Epithelial cell of proximal tubule (primary cell): ENCODE results near the gene PSG1. TPM values are rescaled to one million over a fixed set of nuclear protein-coding genes. Genes with fewer than 3 reads are reported as not detected.
"Not testable (repeated sequence)": the region's sequence is repeated elsewhere in the genome, so short reads cannot be mapped to it uniquely, and the experiment has no call there.

Source experiments
- DNase-seq: peaks from one replicate; pipeline ENCODE4 v3.0.0-alpha.2; 2011; ENCODE audit warnings: low read depth
- H3K4me3 ChIP-seq: 2 replicates; pipeline ENCODE4 v1.5.1; 2011; ENCODE audit warnings: low read depth, mild to moderate bottlenecking, low read length
- total RNA-seq: library from RNA; depleted of rRNA; stranded (reverse); fragments of >200 nt; gene quantifications from 2 replicates; pipeline ENCODE4 v1.2.3, GENCODE V29; 2015
- TF ChIP-seq, protein P1 (sequence below): conservative IDR thresholded peaks from 2 replicates; pipeline ENCODE4 v1.5.1; 2012; ENCODE audit warnings: low read depth, mild to moderate bottlenecking, low read length

The PSG1 gene
- total RNA-seq, result 0.06 TPM in 1 of 2 replicates, not detected in the other

DNA sequence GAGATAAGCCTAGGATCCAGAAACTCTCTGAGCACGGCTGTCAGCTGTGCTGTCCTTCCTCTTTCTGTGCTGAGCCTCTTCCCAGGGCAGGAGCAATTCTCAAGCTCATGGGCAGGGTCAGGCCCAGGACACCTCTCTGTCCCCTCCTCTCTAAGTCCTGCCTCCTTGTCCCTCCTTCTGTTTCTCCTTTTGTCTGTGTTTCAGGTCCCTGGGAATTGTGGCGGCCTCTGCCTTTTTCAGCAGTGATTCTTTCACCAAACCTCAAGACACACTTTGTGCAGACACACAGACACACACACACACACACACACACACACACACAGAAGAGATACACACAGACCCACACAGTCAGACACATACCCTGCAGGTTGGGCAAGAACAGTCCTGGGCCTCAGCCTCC is at the start of gene PSG1:
TSS of gene PSG1 (minus strand) at position 101 of the 400 bp plus-strand sequence. CDS start 132 bp downstream, outside the sequence.
- TF ChIP-seq, protein P1, sequence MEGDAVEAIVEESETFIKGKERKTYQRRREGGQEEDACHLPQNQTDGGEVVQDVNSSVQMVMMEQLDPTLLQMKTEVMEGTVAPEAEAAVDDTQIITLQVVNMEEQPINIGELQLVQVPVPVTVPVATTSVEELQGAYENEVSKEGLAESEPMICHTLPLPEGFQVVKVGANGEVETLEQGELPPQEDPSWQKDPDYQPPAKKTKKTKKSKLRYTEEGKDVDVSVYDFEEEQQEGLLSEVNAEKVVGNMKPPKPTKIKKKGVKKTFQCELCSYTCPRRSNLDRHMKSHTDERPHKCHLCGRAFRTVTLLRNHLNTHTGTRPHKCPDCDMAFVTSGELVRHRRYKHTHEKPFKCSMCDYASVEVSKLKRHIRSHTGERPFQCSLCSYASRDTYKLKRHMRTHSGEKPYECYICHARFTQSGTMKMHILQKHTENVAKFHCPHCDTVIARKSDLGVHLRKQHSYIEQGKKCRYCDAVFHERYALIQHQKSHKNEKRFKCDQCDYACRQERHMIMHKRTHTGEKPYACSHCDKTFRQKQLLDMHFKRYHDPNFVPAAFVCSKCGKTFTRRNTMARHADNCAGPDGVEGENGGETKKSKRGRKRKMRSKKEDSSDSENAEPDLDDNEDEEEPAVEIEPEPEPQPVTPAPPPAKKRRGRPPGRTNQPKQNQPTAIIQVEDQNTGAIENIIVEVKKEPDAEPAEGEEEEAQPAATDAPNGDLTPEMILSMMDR, result no peak
- no peak within 1 kb of the TSS for H3K4me3 ChIP-seq
- DNase-seq, result no peak

DNA sequence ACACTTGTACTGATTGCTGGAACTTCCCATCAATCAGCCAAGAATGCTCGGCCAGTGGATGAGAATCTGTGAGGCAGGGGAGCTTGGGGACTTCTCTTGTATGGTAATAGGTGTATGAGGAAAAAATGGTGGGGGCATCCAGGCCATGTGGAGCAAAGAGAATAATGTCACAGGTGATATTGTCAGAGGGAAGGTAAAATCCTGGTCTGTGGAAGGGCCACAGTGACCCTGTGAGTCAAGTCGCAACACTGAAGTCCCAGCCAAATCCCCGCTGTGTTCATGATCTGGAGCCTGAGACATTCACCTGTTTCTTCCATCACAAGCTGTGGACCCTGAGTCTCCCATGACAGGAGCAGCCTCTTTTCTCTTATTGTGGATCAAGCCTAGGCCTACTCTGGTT is 49.4 kb upstream of the PSG1 start:
- no peak for DNase-seq
- TF ChIP-seq, protein P1, result no peak
- no peak overlapping the region for H3K4me3 ChIP-seq

DNA sequence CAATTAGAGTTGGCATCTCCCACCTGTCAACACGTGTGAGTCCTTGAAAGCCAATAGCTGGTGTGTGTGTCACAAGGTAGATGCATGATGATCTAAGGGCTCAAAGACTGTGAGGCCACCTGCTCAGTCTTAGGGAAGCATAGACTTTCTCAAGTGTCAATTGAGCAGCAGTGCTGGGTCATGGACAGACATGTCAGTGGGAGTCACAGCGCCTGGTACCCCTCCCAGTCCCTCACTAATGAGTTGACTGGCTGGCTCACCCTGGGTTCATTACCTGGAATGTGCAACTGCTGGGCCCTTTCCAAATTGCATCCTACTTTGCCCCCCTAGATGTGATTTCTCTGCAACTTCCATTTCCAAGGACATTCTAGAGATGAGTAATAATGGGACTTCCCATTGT is 47.3 kb upstream of the PSG1 start:
- TF ChIP-seq, protein P1, result no peak
- H3K4me3 ChIP-seq, result no peak overlapping the region

DNA sequence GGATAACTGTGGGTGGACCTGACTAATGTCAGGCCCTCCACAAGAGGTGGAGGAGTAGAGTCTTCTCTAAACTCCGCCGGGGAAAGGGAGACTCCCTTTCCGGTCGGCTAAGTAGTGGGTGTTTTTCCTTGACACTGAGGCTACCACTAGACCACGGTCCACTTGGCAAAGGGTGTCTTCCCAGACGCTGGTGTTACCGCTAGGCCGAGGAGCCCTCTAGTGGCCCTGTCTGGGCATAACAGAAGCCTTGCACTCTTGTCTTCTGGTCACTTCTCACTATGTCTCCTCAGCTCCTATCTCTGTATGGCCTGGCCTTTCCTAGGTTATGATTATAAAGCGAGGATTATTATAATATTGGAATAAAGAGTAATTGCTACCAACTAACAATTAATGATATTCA is 43.6 kb upstream of the PSG1 start:
- H3K4me3 ChIP-seq, DNase-seq: not testable (repeated sequence)
- TF ChIP-seq, protein P1, result peak; percentile 74

More for the DNA sequence above, 47.3 kb upstream of the PSG1 start:
- no peak for DNase-seq

DNA sequence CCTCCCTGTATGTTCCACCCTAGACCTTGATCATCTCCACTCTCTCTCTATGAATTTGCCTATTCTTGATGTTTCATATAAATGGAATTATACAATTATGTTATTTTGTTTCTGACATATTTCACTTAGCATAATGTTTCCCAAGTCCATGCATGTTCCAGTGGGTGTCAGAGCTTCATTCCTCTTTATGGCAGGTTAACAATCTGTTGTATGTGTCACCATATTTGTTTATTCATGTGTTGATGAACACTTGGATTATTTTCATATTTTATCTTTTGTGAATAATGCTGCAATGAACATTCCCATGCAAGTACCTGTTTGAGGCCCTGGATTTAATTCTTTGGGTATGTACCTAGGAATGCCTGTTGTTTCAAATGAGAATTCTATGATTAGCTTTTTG is 41.5 kb upstream of the PSG1 start:
- H3K4me3 ChIP-seq, DNase-seq: not testable (repeated sequence)

DNA sequence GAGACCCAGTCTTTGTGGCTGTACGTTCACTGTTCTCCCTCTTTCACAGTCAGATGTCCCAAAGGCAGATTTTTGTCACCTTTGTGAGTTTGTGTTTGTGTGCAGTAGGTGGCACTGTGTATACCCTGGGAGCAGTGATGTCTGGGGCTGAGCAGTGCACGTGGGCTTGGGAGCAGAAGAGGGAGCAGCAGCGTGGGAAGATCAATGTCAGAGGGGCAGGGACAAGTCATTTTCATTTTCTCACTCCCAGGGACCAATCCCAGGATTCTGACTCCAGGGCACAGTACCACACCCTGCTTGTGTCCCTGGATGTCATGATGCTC is 40.2 kb upstream of the PSG1 start:
- H3K4me3 ChIP-seq, result no peak overlapping the region
- TF ChIP-seq, protein P1, result peak; percentile 6
- no peak for DNase-seq

DNA sequence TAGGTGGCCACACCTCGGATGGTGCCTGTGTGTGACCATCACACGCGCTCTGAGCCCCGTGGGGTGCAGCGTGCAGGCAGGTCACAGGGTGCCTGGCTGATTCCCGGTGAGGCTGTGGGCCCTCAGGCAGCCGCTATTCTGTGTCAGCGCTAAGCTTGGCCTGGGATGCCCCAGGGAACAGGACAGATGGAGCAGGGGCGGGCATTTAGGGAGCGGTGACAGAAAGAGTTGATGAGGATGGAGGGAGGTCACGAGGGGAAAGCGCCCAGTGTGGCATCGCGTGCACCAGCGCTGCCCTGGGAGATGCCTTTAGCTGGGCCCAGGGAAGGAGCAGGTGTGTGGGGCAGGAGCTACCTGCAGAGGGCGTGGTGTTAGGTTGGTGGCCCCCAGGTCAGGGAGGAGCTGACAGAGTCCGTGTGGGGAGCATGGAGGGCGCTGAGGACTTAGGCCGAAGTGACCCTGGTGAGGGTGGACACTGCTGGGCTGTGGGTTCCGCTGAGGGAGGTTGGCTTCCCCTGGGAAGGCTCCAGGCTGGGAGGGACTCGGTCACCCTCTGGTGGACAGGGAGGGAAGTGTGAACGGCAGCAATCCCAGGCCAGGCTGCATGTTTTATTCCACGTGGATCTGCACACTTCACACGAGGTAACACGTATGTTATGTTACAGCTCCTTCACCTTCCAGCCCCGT is 39.7 kb upstream of the PSG1 start:
- H3K4me3 ChIP-seq, DNase-seq: not testable (repeated sequence)
- TF ChIP-seq, protein P1, result peak; percentile 38

DNA sequence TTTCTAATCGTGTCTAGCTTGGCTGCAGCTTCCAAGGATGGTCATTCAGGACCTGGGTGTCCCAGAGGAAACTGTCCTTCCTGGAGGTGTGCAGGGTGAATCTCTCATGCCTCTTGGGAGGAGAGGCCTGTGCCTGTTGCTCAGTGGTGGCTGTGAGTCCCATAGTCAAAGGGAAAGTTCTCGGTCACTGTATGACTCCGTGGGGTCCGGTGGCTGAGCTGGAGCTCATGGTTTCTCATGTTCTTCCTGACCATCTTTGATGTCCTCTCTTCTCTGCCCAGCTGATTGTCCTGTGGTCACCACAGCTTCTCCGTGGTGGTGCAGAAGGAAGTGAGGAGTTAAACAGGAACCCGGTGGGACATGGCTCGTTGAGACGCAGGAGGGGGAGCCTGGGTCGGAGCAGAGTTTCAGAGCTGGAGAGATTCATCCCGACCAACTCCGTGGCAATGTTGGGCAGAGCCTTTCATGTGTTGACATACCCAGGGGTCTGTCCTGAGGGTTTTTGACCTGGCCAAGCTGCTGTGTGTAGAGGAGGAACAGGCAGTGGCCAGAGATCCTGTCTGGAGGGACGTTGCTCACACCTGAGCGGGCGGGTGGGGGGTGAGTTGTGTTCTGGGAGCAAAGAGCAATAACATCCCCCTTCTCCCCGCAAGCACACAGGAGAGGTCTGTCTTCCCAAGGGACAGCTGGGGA is 39.0 kb upstream of the PSG1 start:
- not testable (repeated sequence) for H3K4me3 ChIP-seq

DNA sequence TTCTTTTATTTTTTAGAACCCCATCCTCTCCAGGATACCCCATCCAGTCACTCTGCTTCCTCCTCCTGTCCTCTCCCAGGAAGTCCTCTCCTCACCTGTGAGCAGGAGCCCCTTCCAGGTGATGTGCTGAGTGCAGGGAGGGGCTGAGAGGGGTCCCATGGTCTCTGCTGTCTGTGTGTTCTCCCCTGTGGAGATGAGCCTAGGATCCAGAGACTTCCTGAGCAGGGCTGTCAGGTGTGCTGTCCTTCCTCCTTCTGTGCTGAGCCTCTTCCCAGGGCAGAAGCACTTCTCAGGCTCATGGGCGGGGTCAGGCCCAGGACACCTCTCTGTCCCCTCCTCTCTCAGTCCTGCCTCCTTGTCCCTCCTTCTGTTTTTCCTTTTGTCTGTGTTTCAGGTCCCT is 38.1 kb upstream of the PSG1 start, which contains the start of gene PSG6:
TSS of gene PSG6 (minus strand) at position 261 of the 400 bp plus-strand sequence. CDS start at position 159, 102 bp downstream.
- DNase-seq, H3K4me3 ChIP-seq: not testable (repeated sequence)

More for the DNA sequence above, 39.0 kb upstream of the PSG1 start:
- not testable (repeated sequence) for DNase-seq

DNA sequence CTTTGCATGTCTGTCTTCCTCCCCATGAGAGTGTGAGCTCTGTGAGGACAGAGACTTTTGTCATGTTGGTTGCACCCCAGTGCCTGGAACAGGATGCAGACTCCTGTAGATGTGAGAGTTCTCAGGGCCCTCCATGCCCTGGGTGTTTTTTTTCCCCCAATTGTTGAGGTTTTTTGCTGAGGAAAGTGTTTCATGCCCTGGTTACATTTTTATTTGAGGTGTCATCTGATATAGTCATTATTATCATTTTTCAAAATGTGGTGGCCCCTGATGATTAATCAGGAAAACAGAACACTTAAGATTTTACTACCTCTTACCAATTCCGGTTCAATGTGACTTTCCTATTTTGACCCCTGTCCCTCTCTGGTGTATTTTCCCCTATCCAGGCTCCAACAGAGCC is 37.4 kb upstream of the PSG1 start:
- not testable (repeated sequence) for DNase-seq, H3K4me3 ChIP-seq

DNA sequence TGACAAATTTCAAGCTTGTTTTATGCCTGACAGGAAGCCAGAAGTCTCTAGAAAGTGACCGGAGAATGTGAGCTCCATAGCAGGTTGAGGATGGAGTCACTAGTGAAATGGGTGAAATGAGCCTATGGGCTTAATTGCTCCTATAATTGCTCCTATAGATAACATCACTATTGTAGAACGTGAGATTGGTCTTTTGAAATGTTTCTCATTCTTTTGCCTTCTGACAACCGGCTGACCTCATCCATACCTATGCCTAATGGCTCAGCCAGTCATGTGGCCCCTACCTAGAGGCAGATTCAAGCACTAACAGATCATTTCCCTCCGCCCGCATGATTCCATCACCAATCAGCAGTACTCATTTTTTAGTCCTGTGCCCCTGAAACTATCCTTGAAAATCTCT is 34.0 kb upstream of the PSG1 start:
- not testable (repeated sequence) for H3K4me3 ChIP-seq, DNase-seq
